Spleen (tissue), 7 donors: ENCODE results near the gene TAF3.

Source experiments
- POLR2A ChIP-seq, 3 donors: fragments of 450-650 bp; IDR thresholded peaks; one replicate each; pipeline ENCODE4 v1.5.1; 2017; ENCODE audit warnings: antibody characterized with exemption in 3 of 3, mild to moderate bottlenecking in 1 of 3
- POLR2AphosphoS5 ChIP-seq, 3 donors: sonication (generic); formaldehyde crosslinking; IDR thresholded peaks; one replicate each; pipeline ENCODE4 v1.5.1; 2017; ENCODE audit warnings: antibody characterized with exemption in 3 of 3
- TF ChIP-seq, protein P1 (sequence below), 11 experiments: fragments of 200-600 bp in 7 of 11; fragments of 450-650 bp in 4 of 11; sonication (generic) in 4 of 11; IDR thresholded peaks in 8 of 11; conservative IDR thresholded peaks in 3 of 11; 1 replicate in 7 of 11; 2 replicates in 4 of 11; pipeline versions ENCODE4 v1.4.0 to v1.8.0; 2016 to 2021; ENCODE audit warnings: antibody characterized with exemption in 11 of 11, inconsistent platforms in 4 of 11, mild to moderate bottlenecking in 1 of 11
- donor health status: DM: no; HTN: no; CAD: no; lungs with moderate emphysema.
- donor health status: DM: no; HTN: no; CAD: no.
- donor health status: DM: no; HTN: no; CAD: no.

DNA sequence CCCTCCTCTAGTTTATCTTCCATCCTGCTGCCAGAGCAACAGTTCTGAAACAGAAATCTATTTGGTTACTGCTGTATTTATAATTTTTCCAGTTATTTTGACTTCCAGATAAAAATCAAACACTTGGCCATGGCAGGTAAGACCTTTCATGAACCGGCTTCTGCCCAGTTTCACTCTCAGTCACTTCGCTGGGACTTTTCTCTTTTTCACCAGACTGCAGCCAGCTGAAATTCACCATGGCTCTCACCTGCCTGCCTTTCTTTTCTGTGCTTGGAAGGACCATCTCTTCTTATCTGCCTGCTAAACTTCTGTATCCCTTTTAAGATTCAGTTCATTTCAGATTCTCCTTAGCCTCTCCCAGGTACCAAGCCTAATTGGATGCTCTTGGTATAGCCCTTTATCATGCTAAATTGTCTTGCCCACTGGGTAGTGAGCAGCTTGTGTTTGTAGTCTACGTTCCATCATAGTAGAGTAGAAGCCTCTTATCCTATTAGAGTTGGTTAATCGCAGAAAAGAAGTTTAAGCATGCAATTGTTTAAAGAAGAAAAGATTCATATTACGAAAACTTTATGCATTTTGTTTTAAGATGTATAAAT is 71.7 kb downstream of the TAF3 start:
- TF ChIP-seq POLR2A (IDR thresholded peaks at IDR 0.05) (no peak), POLR2AphosphoS5 (IDR thresholded peaks at IDR 0.05) (no peak)
- TF ChIP-seq, protein P1, sequence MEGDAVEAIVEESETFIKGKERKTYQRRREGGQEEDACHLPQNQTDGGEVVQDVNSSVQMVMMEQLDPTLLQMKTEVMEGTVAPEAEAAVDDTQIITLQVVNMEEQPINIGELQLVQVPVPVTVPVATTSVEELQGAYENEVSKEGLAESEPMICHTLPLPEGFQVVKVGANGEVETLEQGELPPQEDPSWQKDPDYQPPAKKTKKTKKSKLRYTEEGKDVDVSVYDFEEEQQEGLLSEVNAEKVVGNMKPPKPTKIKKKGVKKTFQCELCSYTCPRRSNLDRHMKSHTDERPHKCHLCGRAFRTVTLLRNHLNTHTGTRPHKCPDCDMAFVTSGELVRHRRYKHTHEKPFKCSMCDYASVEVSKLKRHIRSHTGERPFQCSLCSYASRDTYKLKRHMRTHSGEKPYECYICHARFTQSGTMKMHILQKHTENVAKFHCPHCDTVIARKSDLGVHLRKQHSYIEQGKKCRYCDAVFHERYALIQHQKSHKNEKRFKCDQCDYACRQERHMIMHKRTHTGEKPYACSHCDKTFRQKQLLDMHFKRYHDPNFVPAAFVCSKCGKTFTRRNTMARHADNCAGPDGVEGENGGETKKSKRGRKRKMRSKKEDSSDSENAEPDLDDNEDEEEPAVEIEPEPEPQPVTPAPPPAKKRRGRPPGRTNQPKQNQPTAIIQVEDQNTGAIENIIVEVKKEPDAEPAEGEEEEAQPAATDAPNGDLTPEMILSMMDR (IDR thresholded peaks at IDR 0.05 in 8 of 11, conservative IDR thresholded peaks at IDR 0.05 in 3 of 11), result no peak
